A549 treated with dexamethasone at 1 μM for 4 hours (cell line): ENCODE data around the gene OPRL1. TPM values are rescaled to one million over a fixed set of nuclear protein-coding genes. Genes with fewer than 3 reads are reported as not detected.

Source experiments
- total RNA-seq: library from RNA; stranded (reverse); fragments of 200-300 nt; extraction: Qiagen RNA extraction; gene quantifications from 5 replicates; pipeline ENCODE4 v1.2.3, GENCODE V29; 2022

Gene OPRL1
- total RNA-seq: 0.91 to 2.0 TPM (median 1.5 TPM) in 5 replicates

DNA sequence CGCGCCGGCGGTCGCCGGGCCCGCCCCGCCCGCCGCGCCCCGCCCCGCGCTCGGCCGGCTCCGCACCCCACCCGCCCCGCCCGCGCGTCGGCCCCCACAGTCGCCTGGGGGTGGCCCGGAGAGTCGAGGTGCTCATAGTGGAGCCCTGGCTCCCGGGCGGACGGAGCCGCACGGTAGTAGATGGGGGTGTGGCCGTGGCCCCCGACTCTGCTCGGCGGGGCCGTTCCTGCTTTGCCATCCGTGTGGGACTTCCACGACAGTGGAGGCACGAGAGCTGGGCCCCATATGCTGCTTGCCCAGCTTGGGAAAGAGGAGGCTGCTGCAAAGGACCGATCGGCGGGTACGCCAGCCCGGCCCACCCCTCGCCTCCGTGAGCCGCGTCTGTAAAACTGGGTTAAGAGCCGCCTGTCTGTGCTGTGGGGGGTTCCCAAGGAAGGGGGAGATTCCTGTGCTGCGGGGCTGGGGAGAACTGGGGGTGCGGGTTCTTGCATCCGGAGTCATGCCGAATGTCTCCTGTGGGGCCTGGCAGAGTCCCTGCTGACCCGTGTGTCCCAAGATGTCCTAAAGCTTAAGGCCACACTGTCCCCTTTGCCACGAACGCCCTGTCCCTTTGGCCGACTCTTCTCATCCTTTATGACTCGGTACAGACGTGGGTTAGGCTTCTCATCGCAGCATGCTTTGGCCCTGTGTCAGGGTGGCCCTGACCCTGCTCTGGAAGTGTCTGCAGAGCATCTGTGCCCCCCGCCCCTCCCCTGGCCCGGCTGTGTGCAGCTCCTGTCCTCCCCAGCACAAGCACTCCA, at the start of gene OPRL1:
Gene OPRL1 (plus strand): TSS at position 70 of the 800 bp plus-strand sequence. CDS start 12,639 bp downstream, outside the sequence.

DNA sequence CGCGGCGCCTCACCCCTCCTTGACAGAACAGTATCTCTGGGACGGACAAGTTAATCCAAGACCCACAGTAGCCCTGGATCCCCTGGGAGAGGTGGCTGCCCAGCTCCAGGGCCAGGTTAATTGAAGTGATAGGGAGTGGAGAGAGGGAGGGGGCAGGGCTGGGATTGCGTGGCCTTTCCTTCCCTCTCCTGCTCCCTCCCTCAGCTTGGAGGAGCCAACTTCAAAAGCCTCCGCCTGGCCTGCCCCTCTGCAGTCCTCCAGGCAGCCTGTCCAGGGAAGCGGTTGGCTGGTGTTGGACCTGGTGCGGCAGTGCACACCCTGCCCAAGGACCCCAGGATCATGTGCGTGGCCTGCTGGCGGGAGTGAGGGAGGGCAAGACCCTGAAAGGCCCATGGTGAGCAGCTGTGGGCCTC, 43.9 kb upstream of the OPRL1 start, which contains the start of gene C20orf204:
Gene C20orf204 (plus strand): TSS at position 250 of the 413 bp plus-strand sequence. CDS start 142 bp downstream, at position 392.

DNA sequence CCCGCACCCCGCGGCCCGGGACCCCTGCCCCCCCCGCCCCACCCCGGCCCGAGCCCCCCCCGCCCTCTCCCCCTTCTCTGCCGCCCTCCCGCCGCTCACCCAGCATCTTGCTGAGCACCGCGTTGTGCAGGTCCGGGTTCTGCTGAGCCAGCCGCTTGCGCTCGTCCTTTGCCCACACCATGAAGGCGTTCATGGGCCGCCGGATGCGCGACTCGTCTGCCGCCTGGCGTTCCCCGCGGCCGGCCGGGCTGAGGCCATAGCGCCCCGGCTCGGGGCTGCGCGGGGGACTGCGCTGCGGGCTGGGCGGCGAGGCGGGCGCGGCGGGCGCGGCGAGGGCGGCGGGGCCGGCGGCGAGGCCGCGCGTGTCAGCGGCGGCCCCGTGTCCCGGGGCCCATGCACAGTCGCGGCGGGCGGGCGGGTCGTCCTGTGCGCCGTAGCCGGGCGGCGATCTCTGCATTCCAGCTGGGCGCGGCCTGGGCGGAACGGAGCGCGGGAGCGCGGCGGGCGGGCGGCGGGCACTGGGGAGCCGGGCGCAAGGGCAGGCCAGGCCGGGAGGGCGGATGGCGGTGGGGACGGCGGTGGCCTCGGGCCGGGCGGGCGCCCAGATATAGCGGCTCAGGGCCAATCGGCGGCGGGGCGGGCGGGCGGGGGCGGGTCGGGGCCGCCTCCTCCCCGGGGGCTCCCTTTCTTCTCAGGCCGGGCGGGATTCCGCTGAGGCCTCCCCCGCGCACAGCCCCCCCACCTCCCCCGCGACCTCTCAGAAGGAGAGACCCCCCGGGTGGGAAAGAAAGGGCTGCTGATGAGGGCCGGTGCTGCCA, 30.6 kb upstream of the OPRL1 start, which contains the start of gene SOX18:
Gene SOX18 (minus strand): TSS at position 580 of the 818 bp plus-strand sequence. CDS start 123 bp downstream, at position 457.

DNA sequence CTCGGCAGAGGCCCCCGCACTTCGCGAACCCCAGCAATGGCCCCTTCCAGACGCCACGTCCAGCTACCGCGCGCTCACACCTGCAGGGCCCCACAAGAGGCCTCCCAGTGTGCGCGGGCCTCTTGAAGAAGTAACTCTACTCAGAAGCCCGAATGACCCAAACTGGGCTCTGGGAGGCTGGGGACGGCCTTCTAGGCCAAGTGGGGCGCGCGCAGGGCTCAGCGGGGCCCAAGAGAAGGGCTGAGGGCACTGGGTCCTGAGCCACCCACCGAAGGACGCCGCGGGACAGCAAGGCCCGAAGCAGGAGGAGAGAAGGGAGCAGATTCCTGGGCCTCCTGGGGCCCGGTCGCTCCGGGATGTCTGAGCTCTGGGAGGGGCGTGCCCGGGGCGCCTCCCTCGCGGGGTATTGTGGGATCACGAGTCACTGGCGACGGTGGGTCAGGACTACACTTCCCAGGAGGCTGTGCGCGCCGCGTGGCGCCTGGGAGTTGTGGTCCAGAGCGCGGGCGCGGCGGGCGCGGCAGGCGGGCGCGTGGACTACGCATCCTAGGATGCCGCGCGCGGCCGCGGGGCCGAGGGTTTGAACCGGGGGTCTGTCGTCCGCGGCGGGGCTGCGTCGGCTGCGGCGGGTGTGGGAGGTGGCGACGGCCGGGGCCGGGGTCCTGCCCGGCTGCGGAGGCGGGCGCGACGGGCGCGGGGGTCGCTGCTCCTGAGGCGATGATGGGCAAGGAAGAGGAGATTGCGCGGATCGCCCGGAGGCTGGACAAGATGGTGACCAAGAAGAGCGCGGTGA, 17.1 kb upstream of the OPRL1 start, which contains the start of gene TCEA2:
Gene TCEA2 (plus strand): TSS at position 603 of the 793 bp plus-strand sequence. CDS start 115 bp downstream, at position 718.

DNA sequence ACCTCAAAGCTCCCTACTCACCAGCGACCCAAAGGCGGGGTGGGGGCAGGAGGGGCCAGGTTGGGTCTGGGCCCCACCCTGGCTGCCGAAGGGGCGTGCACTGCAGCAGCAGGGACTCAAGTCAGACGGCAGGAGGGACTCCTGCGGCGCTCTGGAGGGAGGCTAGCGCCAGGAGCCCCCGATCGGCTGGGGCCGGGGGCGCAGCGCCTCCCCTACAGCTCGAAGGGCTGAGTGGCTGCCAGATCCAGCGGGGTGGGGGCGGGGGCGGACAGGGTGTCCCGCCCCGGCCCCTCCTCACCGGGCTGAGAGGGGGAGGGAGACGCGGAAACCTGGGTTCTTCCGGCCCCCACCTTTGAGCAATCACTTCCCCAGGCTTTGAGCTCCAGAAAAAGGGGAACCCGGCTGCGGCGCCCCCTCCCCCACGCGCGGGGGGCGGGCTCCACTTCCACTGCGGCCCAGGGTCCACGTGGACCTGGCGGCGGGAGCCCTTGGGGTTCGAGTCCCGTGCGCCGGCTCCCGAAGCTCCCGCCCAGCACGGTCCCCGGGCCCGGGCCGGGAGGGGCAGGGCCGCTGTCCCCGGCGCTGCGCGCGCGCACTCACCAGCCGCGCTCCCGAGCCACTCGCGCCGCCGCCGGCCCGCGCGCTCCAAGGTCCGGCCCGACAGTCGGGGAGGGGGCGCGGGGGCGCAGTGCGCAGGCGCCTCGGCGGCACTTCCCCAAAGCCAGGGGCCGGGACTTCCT, 439 bp upstream of the OPRL1 start, which contains the start of gene RGS19:
Gene RGS19 (minus strand): TSS at position 246 of the 740 bp plus-strand sequence. CDS start 2,632 bp downstream, outside the sequence.

DNA sequence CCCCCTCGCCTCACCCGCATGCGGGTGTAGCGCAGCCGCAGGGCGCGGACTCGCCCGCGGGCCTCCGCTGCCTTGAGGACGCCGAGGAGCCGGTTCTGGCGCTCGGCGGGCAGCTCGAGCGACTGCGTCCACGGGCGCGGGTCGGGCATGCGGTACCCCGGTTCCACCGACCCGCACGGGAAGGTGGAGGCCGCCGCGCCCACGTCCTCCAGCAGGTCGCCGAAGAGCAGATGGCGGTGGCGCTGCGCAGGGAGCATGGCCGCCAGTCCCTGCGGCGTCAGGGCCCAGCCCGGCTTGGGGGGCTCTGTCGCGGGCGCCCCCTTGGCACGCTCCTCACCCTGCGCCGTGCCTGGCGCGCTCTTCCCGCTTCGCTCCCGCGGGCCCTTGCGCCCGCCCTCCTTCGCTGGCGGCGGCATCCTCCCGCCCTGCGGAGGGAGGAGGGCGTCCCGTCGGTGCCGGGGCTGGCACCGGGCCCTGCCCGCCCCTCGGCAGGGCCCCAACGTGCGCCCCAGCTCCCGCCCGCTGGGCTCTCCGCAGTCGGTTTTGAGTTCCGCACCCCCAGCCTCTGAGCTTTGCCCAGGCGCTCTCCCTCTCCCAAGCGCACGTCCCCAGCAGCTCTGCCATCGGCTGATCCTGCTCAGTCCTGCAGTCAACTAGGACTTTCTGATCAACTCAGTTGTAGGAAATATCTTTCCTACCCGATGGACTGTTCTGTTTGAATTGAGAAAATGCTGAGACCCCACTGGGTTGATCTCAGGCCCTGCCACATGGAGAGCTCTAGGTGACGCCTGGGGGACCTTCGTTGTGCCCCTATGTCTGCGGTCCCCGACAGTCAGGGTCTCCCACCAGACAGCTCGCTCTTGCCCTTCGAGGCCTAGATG, 4.2 kb downstream of the OPRL1 start, which contains the start of gene LKAAEAR1:
Gene LKAAEAR1 (minus strand): TSS at position 595 of the 881 bp plus-strand sequence. CDS start 179 bp downstream, at position 416.

DNA sequence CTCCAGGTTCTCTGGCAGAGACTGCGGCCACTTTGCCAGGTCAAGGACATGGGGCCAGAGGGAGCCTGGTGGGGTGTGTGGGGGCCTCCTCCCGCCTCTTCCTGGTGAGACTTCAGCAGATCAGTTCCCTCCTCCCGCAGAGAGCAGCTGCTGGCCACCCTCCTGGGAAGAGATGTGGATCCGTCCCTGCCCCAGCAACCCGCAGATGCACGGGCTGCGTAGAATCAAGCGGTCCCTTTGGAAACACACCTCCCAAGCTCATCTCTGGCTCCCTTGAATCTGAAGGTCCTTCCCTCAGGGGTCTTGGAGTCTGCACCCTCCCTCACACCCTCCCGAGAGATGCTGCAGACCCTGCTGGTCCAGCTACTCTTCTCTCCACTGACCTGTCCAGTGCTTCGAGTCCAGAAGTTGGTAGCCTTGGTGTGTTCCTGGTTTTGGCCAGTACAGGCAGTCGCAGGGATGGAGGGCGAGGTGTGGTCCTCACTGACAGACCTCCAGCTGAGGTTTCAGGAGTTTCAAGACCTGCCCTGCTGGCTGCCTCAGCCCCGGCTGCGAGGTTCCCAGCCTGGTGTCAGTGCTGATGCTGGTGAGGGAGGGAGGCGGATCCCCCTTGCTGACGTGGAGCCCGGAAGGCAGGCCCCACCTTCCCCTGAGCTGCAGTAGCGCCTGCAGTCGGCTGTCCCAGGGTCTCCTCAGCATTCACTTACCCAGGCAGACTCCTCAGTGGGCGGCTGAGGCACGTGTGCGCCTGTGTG, 27.3 kb downstream of the OPRL1 start, which contains the start of gene NPBWR2:
Gene NPBWR2 (minus strand): TSS at position 585 of the 755 bp plus-strand sequence. CDS start 734 bp downstream, outside the sequence.

Other genes starting within 250 kb of the OPRL1 start
- gene ZBTB46, start 248.8 kb upstream of the OPRL1 start, total RNA-seq: 0.65 to 0.82 TPM (median 0.73 TPM) in 5 replicates
- gene ABHD16B, start 218.6 kb upstream of the OPRL1 start, total RNA-seq: not detected in 5 replicates
- gene TPD52L2, start 214.8 kb upstream of the OPRL1 start, total RNA-seq: 125 to 135 TPM (median 132 TPM) in 5 replicates
- 21.7 to 30.4 TPM (median 29.3 TPM) in 5 replicates for gene DNAJC5, start 185.0 kb upstream of the OPRL1 start, total RNA-seq
- gene UCKL1, start 123.7 kb upstream of the OPRL1 start, total RNA-seq: 19.2 to 34.0 TPM (median 30.6 TPM) in 5 replicates
- 8.8 to 14.4 TPM (median 13.0 TPM) in 5 replicates for gene ZNF512B, start 110.2 kb upstream of the OPRL1 start, total RNA-seq
- gene SAMD10, start 100.4 kb upstream of the OPRL1 start, total RNA-seq: not detected in 5 replicates
- gene PRPF6, start 99.0 kb upstream of the OPRL1 start, total RNA-seq: 47.9 to 59.1 TPM (median 58.3 TPM) in 5 replicates
- 0.18 to 0.39 TPM (median 0.29 TPM) in 5 replicates for gene C20orf204, start 43.9 kb upstream of the OPRL1 start, total RNA-seq
- gene SOX18, start 30.4 kb upstream of the OPRL1 start, total RNA-seq: 1.1 to 2.7 TPM (median 1.9 TPM) in 5 replicates
- gene TCEA2, start 16.9 kb upstream of the OPRL1 start, total RNA-seq: 30.6 to 51.5 TPM (median 46.2 TPM) in 5 replicates
- 34.0 to 48.8 TPM (median 43.6 TPM) in 5 replicates for gene RGS19, start 564 bp upstream of the OPRL1 start, total RNA-seq
- 0.68 to 1.4 TPM (median 1.0 TPM) in 5 replicates for gene LKAAEAR1, start 4.3 kb downstream of the OPRL1 start, total RNA-seq
- gene NPBWR2, start 27.5 kb downstream of the OPRL1 start, total RNA-seq: not detected in 5 replicates
- gene MYT1, start 84.4 kb downstream of the OPRL1 start, total RNA-seq: 0.14 to 0.89 TPM (median 0.27 TPM) in 5 replicates
- gene PCMTD2, start 175.7 kb downstream of the OPRL1 start, total RNA-seq: 9.2 to 12.8 TPM (median 12.4 TPM) in 5 replicates